ENCODE measurements around the gene RABGAP1L. TPM values are rescaled to one million over a fixed set of nuclear protein-coding genes. Genes with fewer than 3 reads are reported as not detected.

The RABGAP1L gene
- total RNA-seq, 4 donors from 2014 or later: 31.2 to 115 (median 62.5) TPM

- WGBS, 2 donors (ENCODE audit: low coverage in 1 of 2): 77 to 90% methylated on average over 2 of the region's 2 CpGs
- H3K27me3 ChIP-seq: no peaks in the 10 kb centered on the region
- ATAC-seq: no peak
Measured at GRCh38 chr1:174376030-174376429, 216.7 kb downstream of the RABGAP1L start.

GRCh38 chr1:174391716-174392115 lies 232.4 kb downstream of the RABGAP1L start:
- Histone ChIP-seq H3K4me1 (no peaks in the 10 kb centered on the region), H3K4me3 (no peak overlapping the region), H3K27me3 (no peaks in the 10 kb centered on the region), H3K36me3 (peaks cover 0 to 12% of the 10 kb centered on the region in 2 donors), H3K27ac (no peak overlapping the region), H3K9me3 (peaks cover 0 to 9% (median 0%) of the 10 kb centered on the region in 3 donors)
- ATAC-seq: no peak
- TF ChIP-seq, protein P1, sequence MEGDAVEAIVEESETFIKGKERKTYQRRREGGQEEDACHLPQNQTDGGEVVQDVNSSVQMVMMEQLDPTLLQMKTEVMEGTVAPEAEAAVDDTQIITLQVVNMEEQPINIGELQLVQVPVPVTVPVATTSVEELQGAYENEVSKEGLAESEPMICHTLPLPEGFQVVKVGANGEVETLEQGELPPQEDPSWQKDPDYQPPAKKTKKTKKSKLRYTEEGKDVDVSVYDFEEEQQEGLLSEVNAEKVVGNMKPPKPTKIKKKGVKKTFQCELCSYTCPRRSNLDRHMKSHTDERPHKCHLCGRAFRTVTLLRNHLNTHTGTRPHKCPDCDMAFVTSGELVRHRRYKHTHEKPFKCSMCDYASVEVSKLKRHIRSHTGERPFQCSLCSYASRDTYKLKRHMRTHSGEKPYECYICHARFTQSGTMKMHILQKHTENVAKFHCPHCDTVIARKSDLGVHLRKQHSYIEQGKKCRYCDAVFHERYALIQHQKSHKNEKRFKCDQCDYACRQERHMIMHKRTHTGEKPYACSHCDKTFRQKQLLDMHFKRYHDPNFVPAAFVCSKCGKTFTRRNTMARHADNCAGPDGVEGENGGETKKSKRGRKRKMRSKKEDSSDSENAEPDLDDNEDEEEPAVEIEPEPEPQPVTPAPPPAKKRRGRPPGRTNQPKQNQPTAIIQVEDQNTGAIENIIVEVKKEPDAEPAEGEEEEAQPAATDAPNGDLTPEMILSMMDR (IDR thresholded peaks at IDR 0.05): no peak
- TF ChIP-seq POLR2A (IDR thresholded peaks at IDR 0.05) (no peak), POLR2AphosphoS5 (IDR thresholded peaks at IDR 0.05) (no peak), EP300 (IDR thresholded peaks at IDR 0.05) (no peak)

More at GRCh38 chr1:174376030-174376429, 216.7 kb downstream of the RABGAP1L start:
- Histone ChIP-seq H3K4me1 (no peaks in the 10 kb centered on the region), H3K4me3 (no peak overlapping the region), H3K9me3 (no peaks in the 10 kb centered on the region), H3K27ac (no peak overlapping the region), H3K36me3 (peaks cover 0 to 9% of the 10 kb centered on the region in 2 donors)
- TF ChIP-seq POLR2A (IDR thresholded peaks at IDR 0.05) (no peak), POLR2AphosphoS5 (IDR thresholded peaks at IDR 0.05) (no peak)
- TF ChIP-seq, protein P1 (IDR thresholded peaks at IDR 0.05): no peak

- Histone ChIP-seq H3K4me1 (no peaks in the 10 kb centered on the region), H3K4me3 (no peak overlapping the region), H3K36me3 (peaks cover 0 to 22% of the 10 kb centered on the region in 2 donors), H3K9me3 (peaks cover 0 to 9% (median 0%) of the 10 kb centered on the region in 3 donors), H3K27me3 (no peaks in the 10 kb centered on the region), H3K27ac (no peak overlapping the region)
- TF ChIP-seq EP300 (IDR thresholded peaks at IDR 0.05) (no peak), POLR2AphosphoS5 (IDR thresholded peaks at IDR 0.05) (no peak), POLR2A (IDR thresholded peaks at IDR 0.05) (no peak)
- TF ChIP-seq, protein P1 (IDR thresholded peaks at IDR 0.05): no peak
- 89 to 92% methylated on average over 2 to 4 of the region's 4 CpGs for WGBS, 2 donors (ENCODE audit: low coverage in 1 of 2)
- ATAC-seq: no peak
Measured at GRCh38 chr1:174393885-174394284, 234.6 kb downstream of the RABGAP1L start.

- 100% methylated on average over 1 of the region's 1 CpG for WGBS, 2 donors (ENCODE audit: low coverage in 1 of 2)
- Histone ChIP-seq H3K9me3 (peaks cover 0 to 9% (median 0%) of the 10 kb centered on the region in 3 donors), H3K27ac (no peak overlapping the region), H3K4me3 (no peak overlapping the region), H3K36me3 (peaks cover 0 to 22% of the 10 kb centered on the region in 2 donors), H3K27me3 (no peaks in the 10 kb centered on the region), H3K4me1 (no peaks in the 10 kb centered on the region)
- ATAC-seq: no peak
- no peak for TF ChIP-seq EP300 (IDR thresholded peaks at IDR 0.05)
- no peak for TF ChIP-seq POLR2A (IDR thresholded peaks at IDR 0.05)
- TF ChIP-seq POLR2AphosphoS5 (IDR thresholded peaks at IDR 0.05): no peak
- TF ChIP-seq, protein P1 (IDR thresholded peaks at IDR 0.05): no peak
Measured at GRCh38 chr1:174397261-174397660, 237.9 kb downstream of the RABGAP1L start.

DNA sequence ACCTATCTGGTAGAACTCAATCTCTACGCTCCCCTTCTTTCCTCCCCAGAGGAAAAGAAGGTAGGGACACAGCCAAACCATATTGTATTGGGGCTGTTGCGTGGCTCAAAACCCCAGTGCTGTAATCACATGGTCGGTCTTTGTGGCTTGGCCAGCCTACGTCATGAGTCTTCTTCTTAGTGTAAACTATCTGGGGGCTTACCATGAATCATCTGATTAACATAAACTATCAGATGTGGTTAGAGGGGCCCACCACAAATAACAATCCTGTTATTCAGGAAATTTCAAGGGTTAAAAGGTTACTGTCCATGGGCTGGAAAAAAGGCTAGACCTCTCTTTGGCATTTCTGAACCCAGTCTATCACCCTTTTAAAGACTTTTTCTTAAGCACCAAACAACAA lies 238.9 kb downstream of the RABGAP1L start:
- H3K4me1 ChIP-seq: no peaks in the 10 kb centered on the region
- H3K36me3 ChIP-seq: peaks cover 0 to 20% of the 10 kb centered on the region in 2 donors
- no peak overlapping the region for H3K4me3 ChIP-seq
- no peak for TF ChIP-seq EP300 (IDR thresholded peaks at IDR 0.05)
- no peak for TF ChIP-seq POLR2AphosphoS5 (IDR thresholded peaks at IDR 0.05)
- TF ChIP-seq, protein P1 (IDR thresholded peaks at IDR 0.05): no peak
- TF ChIP-seq POLR2A (IDR thresholded peaks at IDR 0.05): no peak
- H3K27ac ChIP-seq: no peak overlapping the region
- no peaks in the 10 kb centered on the region for H3K27me3 ChIP-seq
- ATAC-seq: no peak
- H3K9me3 ChIP-seq: peaks cover 0 to 7% (median 0%) of the 10 kb centered on the region in 3 donors
- 94% methylated on average over 4 of the region's 4 CpGs; no CpG with 5 or more reads in 1 of the 2 donors for WGBS, 2 donors (ENCODE audit: low coverage in 1 of 2)

Data from gastroesophageal sphincter (tissue), 4 donors.